Measurements from ENCODE around the gene BCAM.

Gene BCAM

DNA sequence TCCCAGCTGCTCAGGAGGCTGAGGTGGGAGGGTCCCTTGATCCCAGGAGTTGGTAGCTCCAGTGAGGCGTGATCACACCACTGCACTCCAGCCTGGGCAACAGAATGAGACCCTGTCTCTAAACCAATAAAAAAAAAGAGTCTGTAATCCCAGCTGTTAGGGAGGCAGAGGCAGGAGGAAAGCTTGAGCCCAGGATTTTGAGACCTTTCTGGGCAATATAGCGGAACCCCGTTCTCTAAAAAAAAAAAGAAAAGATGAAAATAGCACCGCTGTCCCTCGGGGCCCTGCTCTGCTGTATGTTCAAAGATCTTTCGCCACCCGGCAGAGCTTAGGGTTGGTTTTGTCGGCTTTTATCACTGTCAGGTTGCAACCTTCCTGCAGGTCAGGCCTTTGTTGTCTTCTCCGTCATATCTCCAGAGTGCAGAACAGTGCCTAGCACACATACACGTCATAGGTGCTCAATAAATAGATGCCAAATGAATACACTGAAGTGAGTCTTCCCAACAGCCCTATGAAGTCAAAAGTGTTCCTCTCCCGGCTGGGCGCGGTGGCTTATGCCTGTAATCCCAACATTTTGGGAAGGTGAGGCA, 13.4 kb upstream of the BCAM start:
- no peak for TF ChIP-seq CTCF (IDR thresholded peaks at IDR 0.05; ENCODE audit: low read depth, low read length)
- DNase-seq (ENCODE audit: extremely low read depth, low read depth) = no peak

DNA sequence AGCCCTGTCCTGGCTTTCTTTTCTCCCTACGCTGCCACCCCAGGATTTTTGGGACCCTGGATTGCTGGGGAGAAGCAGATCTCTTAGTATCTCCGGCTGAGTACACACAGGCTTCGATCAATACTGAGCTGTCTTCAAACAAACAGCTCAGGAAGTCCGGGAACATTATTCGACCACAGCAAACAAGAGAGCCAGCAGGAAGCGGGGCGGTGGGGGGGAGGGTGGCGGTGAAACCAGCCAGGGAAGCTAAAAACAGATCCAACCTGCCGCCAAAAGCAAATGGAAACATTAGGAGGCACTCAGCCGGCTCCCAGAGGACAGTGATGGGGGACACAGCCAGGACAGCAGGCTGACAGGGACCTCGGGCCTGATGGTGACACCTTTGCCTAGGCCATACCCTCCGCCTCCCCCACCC, 12.2 kb upstream of the BCAM start:
- TF ChIP-seq CTCF (IDR thresholded peaks at IDR 0.05; ENCODE audit: low read depth, low read length) = no peak
- no peak for DNase-seq (ENCODE audit: extremely low read depth, low read depth)

DNA sequence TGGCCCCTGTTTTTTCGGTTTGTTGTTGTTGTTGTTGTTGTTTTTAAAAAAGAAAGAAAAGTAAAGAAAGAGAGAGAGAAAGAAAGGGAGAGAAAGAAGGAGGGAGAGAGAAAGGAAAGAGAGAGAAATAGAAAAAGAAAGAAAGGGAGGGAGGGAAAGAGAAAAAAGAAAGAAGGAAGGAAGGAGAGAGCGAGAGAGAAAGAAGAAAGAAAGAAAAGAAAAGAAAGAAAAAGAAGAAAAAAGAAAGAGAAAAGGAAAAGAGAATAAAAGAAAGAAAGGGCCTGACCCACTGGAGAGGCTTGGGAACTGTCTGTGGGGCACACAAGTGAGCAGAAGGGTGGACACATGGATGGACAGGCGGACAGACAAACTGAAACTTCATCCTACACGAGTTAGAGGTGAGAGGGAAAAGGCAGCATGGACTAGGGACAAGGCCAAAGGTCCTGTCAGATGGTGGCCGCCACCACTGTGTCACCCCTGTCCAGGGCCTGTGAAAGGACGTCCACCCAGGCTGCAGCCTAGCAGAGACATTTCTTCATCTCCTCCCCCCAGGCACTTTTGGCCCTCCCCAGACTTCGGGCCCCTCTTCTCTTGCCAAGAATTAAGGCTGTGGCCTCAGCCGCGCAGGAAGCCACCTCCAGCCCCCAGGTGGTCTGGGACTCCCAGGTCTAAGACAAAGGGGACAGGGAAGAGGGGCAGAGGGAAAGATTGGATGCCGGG, 9.1 kb upstream of the BCAM start:
- DNase-seq (ENCODE audit: extremely low read depth, low read depth) = no peak
- TF ChIP-seq CTCF (IDR thresholded peaks at IDR 0.05; ENCODE audit: low read depth, low read length) = no peak

GRCh38 chr19:44800461-44800860, 8.4 kb upstream of the BCAM start:
- peak; percentile 96 for TF ChIP-seq CTCF (IDR thresholded peaks at IDR 0.05; ENCODE audit: low read depth, low read length)

DNA sequence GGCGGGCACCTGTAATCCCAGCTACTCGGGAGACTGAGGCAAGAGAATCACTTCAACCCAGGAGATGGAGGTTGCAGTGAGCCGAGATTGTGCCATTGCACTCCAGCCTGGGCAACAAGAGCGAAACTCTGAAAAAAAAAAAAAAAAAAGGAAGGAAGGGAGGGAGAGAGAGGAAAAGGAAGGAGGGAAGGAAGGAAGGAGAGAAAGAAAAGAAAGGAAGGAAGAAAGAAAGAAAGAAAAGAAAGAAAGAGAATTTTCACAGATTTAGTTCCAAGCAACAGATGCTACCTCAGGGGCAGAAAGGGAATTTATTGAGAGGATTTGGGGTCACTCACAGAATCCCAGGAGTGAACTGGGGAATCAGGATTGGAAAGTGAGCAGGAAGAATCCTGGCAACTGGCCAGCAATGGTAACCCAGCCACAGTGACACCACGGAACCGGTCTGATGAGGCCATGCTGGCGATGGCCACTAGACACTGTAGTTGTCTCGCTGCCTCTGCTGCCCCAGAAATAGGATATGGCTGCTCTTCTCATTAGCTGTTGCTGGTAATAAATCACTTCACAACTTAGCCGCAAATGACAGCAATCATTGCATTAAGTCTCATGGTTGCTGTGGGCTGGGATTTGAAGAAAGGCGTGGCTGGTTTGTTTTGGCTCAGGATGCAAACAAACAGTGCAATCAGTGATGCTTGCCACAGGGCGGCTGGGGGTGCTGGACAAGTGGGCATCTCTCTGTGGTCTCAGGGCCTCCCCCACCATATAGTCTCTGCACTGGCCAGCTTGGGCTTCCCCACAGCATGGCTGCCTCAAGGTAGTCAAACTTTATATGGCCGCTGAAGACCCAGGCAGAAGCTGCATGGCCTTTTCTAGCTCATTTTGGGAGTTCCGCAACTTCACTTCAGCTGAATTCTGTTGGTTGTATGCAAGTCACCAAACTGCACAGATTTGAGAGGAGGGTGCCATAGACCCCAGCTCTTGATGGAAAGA, 5.2 kb upstream of the BCAM start:
- TF ChIP-seq CTCF (IDR thresholded peaks at IDR 0.05; ENCODE audit: low read depth, low read length) = no peak
- no peak for DNase-seq (ENCODE audit: extremely low read depth, low read depth)

More at GRCh38 chr19:44800461-44800860, 8.4 kb upstream of the BCAM start:
- DNase-seq (ENCODE audit: extremely low read depth, low read depth) = peak; percentile 31

DNA sequence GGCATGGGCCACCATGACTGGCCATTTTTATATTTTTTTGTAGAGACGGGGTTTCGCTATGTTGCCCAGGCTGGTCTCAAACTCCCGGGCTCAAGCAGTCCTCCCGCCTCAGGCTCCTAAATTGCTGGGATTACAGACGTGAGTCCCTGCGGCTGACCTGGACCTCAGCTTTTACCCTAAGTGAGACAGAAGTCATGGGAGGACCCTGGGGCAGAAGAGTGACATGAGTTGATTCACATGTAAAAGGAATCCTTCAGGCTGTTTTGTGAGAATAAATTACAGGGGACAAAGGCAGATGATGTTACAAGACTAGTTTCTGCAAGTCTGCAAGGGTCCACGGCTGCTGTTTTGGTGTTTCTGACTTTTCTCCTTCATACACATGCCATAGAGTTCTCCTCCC, 2.6 kb upstream of the BCAM start:
- TF ChIP-seq CTCF (IDR thresholded peaks at IDR 0.05; ENCODE audit: low read depth, low read length) = no peak
- DNase-seq (ENCODE audit: extremely low read depth, low read depth) = no peak

Data from AG09319 (cell line).